Body of pancreas (tissue), 4 donors: Measurements from ENCODE around the gene DMRT2.

ENCODE experiments used
- POLR2A ChIP-seq, 3 donors: fragments of 450-650 bp; IDR thresholded peaks; one replicate each; pipeline ENCODE4 v1.6.1; 2016; ENCODE audit warnings: antibody characterized with exemption in 3 of 3, mild to moderate bottlenecking in 2 of 3
- TF ChIP-seq, protein P1 (sequence below), 7 experiments: fragments of 450-650 bp in 4 of 7; fragments of 200-600 bp in 3 of 7; sonication (generic) in 3 of 7; IDR thresholded peaks; one replicate each; pipeline ENCODE4 v1.5.1; 2016 to 2019; ENCODE audit warnings: antibody characterized with exemption in 7 of 7

GRCh38 chr9:1051210-1051583 lies 1.0 kb downstream of the DMRT2 start:
- TF ChIP-seq, protein P1, sequence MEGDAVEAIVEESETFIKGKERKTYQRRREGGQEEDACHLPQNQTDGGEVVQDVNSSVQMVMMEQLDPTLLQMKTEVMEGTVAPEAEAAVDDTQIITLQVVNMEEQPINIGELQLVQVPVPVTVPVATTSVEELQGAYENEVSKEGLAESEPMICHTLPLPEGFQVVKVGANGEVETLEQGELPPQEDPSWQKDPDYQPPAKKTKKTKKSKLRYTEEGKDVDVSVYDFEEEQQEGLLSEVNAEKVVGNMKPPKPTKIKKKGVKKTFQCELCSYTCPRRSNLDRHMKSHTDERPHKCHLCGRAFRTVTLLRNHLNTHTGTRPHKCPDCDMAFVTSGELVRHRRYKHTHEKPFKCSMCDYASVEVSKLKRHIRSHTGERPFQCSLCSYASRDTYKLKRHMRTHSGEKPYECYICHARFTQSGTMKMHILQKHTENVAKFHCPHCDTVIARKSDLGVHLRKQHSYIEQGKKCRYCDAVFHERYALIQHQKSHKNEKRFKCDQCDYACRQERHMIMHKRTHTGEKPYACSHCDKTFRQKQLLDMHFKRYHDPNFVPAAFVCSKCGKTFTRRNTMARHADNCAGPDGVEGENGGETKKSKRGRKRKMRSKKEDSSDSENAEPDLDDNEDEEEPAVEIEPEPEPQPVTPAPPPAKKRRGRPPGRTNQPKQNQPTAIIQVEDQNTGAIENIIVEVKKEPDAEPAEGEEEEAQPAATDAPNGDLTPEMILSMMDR (IDR thresholded peaks at IDR 0.05), result no peak
- TF ChIP-seq POLR2A (IDR thresholded peaks at IDR 0.05), result no peak
